Tibial artery (tissue), 4 donors: Measurements from ENCODE around the gene CDHR1.
"Not testable (repeated sequence)": the region's sequence is repeated elsewhere in the genome, so short reads cannot be mapped to it uniquely, and the experiment has no call there.

Experiments used
- DNase-seq, 2 donors: peaks; one replicate each; pipeline ENCODE4 v3.0.0-alpha.2; 2019
- H3K27ac ChIP-seq, 2 donors: fragments of 200-600 bp; sonication (generic) in 1 of 2; 1 replicate in 1 of 2; 2 replicates in 1 of 2; pipeline ENCODE4 v1.5.1; 2018 to 2019; ENCODE audit warnings: mild to moderate bottlenecking in 1 of 2
- H3K27me3 ChIP-seq, 2 donors: fragments of 200-600 bp; sonication (generic) in 1 of 2; one replicate each; pipeline versions ENCODE4 v1.5.1 to v1.6.0; 2016 to 2019
- H3K36me3 ChIP-seq, 3 donors: fragments of 200-600 bp; sonication (generic) in 2 of 3; one replicate each; pipeline ENCODE4 v1.5.1; 2016 to 2019; ENCODE audit warnings: mild to moderate bottlenecking in 2 of 3
- H3K4me1 ChIP-seq, 4 donors: fragments of 200-600 bp; sonication (generic) in 2 of 4; 1 replicate in 3 of 4; 2 replicates in 1 of 4; pipeline ENCODE4 v1.5.1; 2016 to 2019
- H3K4me3 ChIP-seq, 2 donors: fragments of 200-600 bp; sonication (generic) in 1 of 2; 1 replicate in 1 of 2; 2 replicates in 1 of 2; pipeline ENCODE4 v1.5.1; 2018 to 2019; ENCODE audit warnings: mild to moderate bottlenecking in 2 of 2
- H3K9me3 ChIP-seq, 3 donors: fragments of 200-600 bp; sonication (generic) in 1 of 3; one replicate each; pipeline ENCODE4 v1.5.1; 2016 to 2019
- intact Hi-C: fragments of 100-400 bp; cut with DNase I; formaldehyde crosslinking; loops from one replicate; pipeline ENCODE4 v1.15.0; 2023; ENCODE audit warnings: low total_unique reads
- TF ChIP-seq, protein P1 (sequence below), 2 experiments: fragments of 200-600 bp in 1 of 2; fragments of 450-650 bp in 1 of 2; IDR thresholded peaks; one replicate each; pipeline ENCODE4 v1.5.1; 2017 to 2019; ENCODE audit warnings: antibody characterized with exemption in 2 of 2, mild to moderate bottlenecking in 1 of 2, moderate library complexity in 1 of 2

The CDHR1 gene

GRCh38 chr10:84176836-84177474 is 17.4 kb upstream of the CDHR1 start:
- no peaks in the 10 kb centered on the region for H3K9me3 ChIP-seq
- no peaks in the 10 kb centered on the region for H3K36me3 ChIP-seq
- intact Hi-C loops, result no loop called here
- no peak overlapping the region for H3K4me3 ChIP-seq
- no peaks in the 10 kb centered on the region for H3K27me3 ChIP-seq
- DNase-seq, result no peak
- TF ChIP-seq, protein P1, sequence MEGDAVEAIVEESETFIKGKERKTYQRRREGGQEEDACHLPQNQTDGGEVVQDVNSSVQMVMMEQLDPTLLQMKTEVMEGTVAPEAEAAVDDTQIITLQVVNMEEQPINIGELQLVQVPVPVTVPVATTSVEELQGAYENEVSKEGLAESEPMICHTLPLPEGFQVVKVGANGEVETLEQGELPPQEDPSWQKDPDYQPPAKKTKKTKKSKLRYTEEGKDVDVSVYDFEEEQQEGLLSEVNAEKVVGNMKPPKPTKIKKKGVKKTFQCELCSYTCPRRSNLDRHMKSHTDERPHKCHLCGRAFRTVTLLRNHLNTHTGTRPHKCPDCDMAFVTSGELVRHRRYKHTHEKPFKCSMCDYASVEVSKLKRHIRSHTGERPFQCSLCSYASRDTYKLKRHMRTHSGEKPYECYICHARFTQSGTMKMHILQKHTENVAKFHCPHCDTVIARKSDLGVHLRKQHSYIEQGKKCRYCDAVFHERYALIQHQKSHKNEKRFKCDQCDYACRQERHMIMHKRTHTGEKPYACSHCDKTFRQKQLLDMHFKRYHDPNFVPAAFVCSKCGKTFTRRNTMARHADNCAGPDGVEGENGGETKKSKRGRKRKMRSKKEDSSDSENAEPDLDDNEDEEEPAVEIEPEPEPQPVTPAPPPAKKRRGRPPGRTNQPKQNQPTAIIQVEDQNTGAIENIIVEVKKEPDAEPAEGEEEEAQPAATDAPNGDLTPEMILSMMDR (IDR thresholded peaks at IDR 0.05), result no peak
- no peaks in the 10 kb centered on the region for H3K4me1 ChIP-seq
- H3K27ac ChIP-seq, result no peak overlapping the region

GRCh38 chr10:84177541-84178141 is 16.7 kb upstream of the CDHR1 start:
- no peaks in the 10 kb centered on the region for H3K27me3 ChIP-seq
- no peak overlapping the region for H3K27ac ChIP-seq
- TF ChIP-seq, protein P1 (IDR thresholded peaks at IDR 0.05), result no peak
- DNase-seq, result no peak
- no peak overlapping the region for H3K4me3 ChIP-seq
- H3K36me3 ChIP-seq, result no peaks in the 10 kb centered on the region
- intact Hi-C loops, result no loop called here
- no peaks in the 10 kb centered on the region for H3K4me1 ChIP-seq
- H3K9me3 ChIP-seq, result no peaks in the 10 kb centered on the region

GRCh38 chr10:84178160-84178609 is 16.2 kb upstream of the CDHR1 start:
- Histone ChIP-seq H3K4me1 (no peaks in the 10 kb centered on the region), H3K4me3 (no peak overlapping the region), H3K36me3 (no peaks in the 10 kb centered on the region), H3K27me3 (no peaks in the 10 kb centered on the region), H3K9me3 (no peaks in the 10 kb centered on the region), H3K27ac (no peak overlapping the region)
- intact Hi-C loops, result no loop called here
- DNase-seq, result no peak
- TF ChIP-seq, protein P1 (IDR thresholded peaks at IDR 0.05), result no peak

- no peaks in the 10 kb centered on the region for H3K4me1 ChIP-seq
- H3K9me3 ChIP-seq, result no peaks in the 10 kb centered on the region
- intact Hi-C loops, result no loop called here
- no peaks in the 10 kb centered on the region for H3K27me3 ChIP-seq
- H3K36me3 ChIP-seq, result no peaks in the 10 kb centered on the region
- H3K27ac ChIP-seq, result no peak overlapping the region
- no peak for DNase-seq
- H3K4me3 ChIP-seq, result no peak overlapping the region
- TF ChIP-seq, protein P1 (IDR thresholded peaks at IDR 0.05), result no peak
These were observed 15.2 kb upstream of the CDHR1 start for GRCh38 chr10:84179059-84179710.

GRCh38 chr10:84180386-84180785 is 14.0 kb upstream of the CDHR1 start:
- H3K27ac ChIP-seq, H3K4me3 ChIP-seq, H3K36me3 ChIP-seq, H3K4me1 ChIP-seq, DNase-seq, H3K27me3 ChIP-seq, intact Hi-C loops, H3K9me3 ChIP-seq: not testable (repeated sequence)

- Histone ChIP-seq H3K4me1 (no peaks in the 10 kb centered on the region), H3K9me3 (no peaks in the 10 kb centered on the region), H3K36me3 (no peaks in the 10 kb centered on the region), H3K4me3 (no peak overlapping the region), H3K27ac (no peak overlapping the region), H3K27me3 (peaks cover 0 to 7% of the 10 kb centered on the region in 2 donors)
- TF ChIP-seq, protein P1 (IDR thresholded peaks at IDR 0.05), result no peak
- no peak for DNase-seq
- intact Hi-C loops, result no loop called here
These were observed 12.7 kb upstream of the CDHR1 start for GRCh38 chr10:84181631-84182030.
